GM18498 (cell line): ENCODE data around the gene ATP9A.
"Not testable (repeated sequence)": the region's sequence is repeated elsewhere in the genome, so short reads cannot be mapped to it uniquely, and the experiment has no call there.

Experiments
- ATAC-seq: cut with Tn5 transposase; IDR thresholded peaks from one replicate; pipeline ENCODE4 v1.9.1; 2021; ENCODE audit warnings: mild to moderate bottlenecking, moderate library complexity; ENCODE audit not compliant: unreplicated experiment

Gene ATP9A, protein sequence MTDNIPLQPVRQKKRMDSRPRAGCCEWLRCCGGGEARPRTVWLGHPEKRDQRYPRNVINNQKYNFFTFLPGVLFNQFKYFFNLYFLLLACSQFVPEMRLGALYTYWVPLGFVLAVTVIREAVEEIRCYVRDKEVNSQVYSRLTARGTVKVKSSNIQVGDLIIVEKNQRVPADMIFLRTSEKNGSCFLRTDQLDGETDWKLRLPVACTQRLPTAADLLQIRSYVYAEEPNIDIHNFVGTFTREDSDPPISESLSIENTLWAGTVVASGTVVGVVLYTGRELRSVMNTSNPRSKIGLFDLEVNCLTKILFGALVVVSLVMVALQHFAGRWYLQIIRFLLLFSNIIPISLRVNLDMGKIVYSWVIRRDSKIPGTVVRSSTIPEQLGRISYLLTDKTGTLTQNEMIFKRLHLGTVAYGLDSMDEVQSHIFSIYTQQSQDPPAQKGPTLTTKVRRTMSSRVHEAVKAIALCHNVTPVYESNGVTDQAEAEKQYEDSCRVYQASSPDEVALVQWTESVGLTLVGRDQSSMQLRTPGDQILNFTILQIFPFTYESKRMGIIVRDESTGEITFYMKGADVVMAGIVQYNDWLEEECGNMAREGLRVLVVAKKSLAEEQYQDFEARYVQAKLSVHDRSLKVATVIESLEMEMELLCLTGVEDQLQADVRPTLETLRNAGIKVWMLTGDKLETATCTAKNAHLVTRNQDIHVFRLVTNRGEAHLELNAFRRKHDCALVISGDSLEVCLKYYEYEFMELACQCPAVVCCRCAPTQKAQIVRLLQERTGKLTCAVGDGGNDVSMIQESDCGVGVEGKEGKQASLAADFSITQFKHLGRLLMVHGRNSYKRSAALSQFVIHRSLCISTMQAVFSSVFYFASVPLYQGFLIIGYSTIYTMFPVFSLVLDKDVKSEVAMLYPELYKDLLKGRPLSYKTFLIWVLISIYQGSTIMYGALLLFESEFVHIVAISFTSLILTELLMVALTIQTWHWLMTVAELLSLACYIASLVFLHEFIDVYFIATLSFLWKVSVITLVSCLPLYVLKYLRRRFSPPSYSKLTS

DNA sequence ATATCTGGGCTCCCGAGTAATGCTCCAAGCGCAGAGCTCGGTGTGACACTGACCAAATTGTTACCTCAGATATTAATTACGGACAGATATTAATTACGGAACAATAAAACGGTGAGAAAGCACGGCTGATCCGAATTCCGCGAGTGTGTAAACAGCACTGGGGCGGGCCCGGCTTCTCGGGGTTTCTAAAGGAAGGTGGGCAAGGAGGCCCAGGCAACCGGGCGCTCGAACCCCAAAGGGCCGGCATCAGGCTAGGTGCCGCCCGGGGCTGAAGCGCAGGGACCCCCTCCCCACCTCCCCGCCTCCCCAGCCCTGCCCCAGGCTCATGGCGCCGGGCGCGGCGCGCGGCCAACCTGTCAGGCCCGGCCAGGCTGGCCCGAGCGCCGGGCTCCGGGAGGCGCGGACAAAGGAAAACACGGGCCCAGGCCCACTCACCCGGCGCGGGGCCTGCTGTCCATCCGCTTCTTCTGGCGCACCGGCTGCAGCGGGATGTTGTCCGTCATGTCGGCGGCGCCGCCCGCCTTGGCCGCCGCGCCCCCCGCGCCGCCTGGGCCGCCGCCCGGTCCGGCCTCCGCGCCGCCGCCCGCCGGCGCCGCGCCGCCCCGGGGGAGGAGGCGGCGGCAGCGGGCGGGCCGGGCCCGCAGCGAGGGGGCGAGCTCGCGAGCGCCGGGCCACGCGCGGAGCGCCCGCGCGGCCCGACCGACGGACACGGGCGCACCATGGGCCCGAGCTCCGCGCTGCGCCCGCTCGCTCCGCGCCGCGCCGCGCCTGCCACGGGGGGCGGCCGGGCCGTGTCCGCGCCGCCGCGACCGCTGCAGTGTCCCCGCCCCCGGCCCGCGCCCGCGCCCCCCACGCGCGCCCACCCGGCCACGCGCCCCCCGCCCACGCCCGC is at the start of gene ATP9A:
Gene ATP9A, minus strand, starts transcription at position 524 of the 892 bp plus-strand sequence. Its CDS starts 21 bp downstream, at position 503.
- no peak for ATAC-seq

DNA sequence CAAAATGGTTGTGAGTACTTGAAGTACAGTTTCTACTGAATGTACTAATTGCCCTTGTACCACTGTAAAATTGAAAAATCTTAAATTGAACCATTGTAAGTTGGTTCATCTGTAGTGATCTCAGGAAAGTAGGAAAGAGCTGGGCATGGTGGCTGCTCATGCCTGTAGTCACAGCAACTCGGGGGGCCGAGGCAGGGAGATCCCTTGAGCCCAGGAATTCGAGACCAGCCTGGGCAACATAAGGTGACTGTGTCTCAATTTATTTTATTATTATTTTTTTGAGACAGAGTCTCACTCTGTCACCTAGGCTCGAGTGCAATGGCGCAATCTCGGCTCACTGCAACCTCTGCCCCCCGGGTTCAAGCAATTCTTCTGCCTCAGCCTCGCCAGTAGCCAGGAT is 48.7 kb upstream of the ATP9A start:
- ATAC-seq: not testable (repeated sequence)

DNA sequence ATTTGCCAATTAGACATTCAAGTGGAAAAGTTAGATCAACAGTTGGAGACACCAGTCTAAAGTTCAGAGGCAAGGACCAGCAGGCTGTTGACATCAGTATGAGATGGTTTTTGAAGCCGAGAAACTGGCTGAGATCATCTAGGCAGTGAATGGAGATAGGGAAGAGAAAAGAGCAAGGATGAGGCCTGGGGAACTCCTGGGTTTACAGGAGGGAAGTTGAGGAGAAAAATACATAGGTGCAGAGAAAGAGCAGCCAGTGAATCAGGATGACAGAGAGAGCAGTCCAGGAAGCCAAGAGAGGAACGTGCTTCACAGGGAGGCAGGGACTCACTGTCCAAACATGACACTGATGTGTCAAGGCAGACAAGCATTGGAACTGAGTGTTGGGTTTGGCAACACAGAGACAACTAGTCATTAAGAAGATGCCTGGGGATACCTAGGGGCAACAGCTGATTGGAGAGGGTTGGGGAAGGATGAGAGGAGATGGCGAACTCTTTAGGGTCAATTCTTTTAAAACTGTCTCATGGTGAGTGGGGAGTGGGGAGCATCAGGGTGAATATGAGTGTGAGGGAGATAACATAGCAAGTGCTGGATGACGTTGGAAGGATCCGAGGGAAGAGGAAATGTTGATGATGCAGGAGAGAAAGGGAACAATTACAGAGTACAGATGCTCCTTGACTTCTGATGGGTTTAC is 47.3 kb upstream of the ATP9A start:
- ATAC-seq: no peak

DNA sequence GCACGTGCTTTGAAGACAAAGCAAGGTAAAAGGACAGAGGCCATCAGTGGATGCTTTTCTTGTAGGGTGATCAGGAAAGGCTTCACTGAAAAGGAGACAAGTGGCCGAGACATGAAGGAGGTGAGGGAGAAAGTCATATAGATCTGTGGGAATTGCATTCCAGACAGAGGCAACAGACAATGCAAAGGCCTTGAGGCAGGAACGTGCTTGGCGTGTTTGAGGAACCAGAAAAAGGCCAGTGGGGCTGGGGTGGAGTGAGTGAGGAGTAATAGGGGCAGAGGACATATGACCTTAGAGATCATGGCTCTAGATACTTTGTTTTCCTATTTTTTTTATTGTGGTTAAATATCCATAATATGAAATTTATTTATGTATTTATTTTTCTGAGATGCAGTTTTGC is 44.7 kb upstream of the ATP9A start:
- ATAC-seq: no peak

DNA sequence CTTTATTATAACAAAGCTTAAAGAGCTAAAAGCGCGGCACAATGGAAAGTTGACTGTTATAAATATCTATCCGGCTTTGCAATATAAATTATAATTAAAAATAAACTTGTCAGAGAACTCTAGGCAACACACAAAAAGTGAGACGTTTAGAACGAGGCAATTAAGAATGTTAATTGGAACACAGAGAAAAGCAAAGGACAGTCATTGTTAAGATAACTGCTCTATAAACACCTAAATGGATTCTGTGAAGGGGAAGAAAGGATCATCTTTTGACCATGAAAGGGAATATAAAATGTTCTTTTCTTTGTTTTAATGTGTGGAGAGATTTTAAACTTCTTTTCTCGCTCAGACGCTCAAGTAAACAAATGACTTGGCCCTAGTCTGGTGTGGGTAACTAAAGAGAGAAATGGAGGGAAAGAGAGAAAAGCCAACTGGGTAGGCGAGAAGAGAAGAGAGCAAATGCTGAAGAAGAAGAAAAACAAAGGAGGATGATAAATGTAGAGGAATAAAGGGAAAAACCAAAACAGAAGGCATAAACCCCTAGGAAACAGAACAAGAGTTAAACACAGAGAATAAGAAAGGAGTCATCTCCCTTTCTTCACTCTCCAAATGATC is 43.4 kb upstream of the ATP9A start:
- no peak for ATAC-seq

DNA sequence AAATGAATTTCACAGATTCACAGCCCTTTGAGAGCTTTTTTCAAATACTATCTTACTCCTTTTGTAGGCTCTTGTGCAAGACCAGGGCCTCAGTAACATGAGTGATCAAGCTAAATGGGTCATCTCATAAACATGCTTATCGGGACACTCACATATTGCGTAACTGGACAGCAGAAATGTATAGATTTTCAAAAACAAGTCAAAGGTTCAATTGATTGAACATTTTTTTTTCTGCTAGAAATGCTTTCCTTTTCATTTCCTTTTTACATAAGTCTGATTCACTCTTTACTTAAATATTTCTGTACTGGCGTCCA is 42.8 kb upstream of the ATP9A start:
- ATAC-seq: no peak

DNA sequence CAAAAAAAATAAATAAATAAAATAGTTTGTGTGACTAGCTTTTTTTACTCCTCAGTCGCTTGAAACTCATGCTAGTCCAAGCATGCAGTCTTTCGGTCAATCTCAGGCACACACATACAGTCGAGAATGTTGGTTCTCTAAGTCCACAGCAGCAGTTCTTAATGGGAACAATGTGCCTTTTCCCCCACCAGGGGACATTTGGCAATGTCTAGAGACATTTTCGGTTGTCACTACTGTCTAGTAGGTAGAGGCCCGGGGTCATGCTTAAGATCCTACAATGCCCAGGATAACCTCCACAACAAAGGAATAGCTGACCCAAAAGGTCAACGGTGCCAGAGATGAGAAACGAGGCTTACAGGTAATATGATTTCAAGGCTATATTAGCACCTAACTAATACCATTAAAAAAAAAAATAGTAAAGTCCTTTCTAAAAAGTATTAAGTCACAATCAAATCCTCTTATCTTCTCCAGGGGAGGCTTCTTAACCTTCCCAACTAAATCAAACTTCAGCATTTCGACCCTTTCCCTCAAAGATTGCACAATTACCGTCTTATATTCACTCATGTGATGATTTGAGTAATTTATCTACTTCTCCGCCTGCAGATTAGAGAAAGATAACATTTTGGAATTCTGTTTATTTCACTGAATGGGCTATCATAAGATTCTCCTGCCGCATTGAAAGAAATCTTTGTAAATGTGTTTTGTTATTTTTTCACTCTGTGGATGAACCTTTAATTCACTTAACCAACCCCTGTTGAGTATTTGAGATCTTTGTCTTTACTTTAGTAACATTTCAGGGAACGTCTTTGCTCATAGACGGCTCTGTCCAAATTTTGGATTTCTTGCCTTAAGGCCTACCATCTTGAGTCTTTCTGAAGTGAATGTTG is 42.2 kb upstream of the ATP9A start:
- no peak for ATAC-seq

DNA sequence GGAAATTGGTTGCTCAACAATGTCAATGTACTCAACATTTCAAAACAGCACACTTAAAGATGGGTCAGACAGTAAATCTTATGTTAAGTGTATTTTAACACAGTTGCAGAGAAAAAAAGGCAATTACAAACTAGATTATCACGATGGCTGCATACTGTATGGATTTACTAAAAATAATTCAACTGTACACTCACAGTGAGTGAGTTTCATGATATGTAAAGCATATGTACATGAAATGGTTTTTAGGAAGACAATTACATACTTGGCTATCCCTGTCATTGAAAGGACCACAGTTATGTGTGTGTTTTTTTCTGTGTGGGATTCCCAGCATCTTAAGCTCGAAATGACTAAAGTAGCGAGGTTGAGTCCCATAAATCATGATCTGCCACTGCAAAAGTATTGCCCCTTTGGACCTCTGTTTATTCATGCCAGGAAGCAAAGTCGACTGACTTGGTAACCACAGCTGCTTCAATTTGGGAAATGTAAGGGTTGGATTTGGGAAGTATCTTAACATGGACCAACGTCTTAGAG is 39.6 kb upstream of the ATP9A start:
- ATAC-seq: no peak

DNA sequence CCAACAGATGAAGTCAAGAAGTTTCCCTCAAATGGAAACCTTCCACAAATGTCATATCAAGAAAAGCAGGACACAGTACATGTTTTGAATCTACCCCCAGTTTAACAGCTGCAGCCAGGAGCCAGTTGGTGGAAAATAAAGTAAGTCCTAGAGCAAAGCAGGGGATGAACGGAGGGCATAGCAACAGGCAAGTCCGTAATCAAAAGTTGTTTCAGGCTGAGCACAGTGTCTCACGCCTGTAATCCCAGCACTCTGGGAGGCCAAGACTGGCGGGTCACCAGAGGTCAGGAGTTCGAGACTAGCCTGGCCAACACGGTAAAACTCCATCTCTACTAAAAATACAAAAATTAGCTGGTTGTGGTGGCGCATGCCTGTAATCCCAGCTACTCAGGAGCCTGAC is 36.6 kb upstream of the ATP9A start:
- no peak for ATAC-seq

DNA sequence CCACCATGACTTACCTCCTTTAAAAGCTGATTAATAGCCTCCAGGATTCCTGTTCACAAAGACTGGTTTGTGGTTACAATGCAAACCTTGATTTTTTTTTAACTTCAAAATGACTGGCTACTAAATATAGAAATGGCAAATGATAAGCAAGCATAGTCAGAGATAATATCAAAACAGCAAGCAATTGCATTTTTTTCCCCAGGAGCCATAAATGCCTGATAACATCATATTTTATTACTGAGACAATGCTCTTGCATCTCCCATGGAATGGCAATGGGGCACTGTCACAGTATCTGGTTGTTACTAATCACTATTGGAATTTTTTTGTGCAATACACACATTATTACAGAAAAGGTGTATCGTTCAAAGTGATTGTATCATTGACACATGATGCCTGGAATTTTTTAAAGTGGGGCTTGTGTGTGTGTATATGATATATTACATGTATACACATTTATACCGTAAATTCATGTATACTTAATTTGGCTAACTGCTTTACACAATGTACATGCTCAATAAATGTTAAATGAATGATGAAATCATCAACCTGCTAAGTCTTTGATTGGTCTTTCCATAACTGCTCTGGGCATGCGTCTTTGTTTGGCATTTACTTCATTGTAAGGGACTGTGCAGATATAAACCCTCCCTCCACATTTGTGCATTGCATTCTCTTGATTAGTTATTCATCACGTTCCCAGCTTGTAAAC is 35.1 kb upstream of the ATP9A start:
- ATAC-seq: no peak

DNA sequence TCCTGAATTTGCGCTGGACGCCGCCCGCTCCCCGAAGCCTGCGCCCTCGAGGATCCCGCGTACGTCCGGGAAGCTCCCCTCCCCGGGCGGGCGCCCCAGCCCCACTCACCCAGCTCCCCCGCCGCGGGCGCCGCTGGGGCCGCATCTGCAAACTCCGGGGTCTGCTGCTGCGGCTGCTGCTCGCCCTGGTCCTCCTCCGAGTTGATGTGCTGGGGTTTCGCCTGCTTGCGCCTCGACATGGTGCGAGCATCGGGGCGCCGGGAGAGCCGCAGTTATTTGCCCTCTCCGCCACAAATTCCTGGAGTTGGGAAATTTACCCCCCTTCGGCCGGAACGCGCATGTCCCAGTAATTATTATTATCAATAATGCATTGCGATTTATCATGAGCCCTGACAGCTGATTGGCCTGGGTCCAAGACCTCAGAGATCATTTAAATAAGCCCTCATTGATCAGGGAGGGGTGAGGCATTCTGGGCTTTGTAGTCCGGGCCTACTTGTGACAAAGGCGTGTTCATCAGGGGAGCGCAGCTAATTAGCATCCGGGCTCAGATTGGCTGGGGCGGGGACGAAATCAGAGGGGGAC is 34.1 kb upstream of the ATP9A start, which contains the start of gene SALL4:
Gene SALL4, minus strand, starts transcription at position 352 of the 582 bp plus-strand sequence. Its CDS starts 113 bp downstream, at position 239.
- no peak for ATAC-seq

DNA sequence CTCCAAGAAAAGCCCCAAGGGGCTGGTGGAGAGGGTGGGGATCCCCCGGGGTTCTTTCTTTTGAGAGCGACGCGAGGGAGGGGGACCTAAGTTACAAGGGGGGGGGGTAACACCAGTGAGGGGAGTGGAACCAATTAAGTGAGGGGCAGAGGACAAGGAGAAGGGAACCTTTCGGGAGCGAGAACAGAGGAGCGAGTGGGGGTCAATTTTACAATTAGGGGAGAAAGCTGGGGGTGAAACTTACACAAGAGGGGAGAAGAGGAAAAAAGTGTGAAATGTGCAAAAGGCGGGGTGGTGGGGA is 33.6 kb upstream of the ATP9A start:
- no peak for ATAC-seq

DNA sequence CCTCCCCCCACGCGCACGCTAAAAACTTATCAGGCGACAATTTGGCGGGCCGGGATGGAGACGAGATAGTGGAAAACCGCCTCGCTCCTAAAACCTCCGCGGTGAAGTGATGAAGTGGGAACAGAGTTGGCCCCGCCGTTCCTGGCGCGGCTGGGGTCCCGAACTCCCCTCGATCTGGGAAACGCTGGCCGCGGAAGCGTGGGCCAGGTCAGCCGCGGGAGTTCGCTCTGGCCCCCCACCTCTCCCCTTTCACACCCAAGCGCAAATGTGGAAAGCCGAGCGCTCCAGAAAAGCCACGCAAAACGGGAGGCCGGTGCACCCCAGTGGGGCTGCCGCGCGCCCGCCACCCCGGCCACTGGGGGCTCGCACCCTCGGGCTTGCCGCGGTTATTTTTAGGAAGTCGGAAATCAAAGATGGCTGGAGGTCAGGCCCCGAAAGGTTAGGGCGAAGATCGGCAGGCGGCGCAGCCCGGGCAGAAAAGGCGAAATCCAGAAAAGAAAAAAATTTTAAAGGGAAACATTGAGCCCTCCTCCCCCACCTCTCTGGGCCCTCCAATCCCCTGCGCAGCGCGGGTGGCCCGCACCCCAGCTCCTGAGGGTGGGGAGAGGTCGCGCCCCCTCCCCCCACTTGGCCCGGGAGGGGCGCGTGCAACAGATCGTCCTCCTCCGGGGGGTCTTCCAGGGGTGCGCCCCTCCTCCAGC is 33.1 kb upstream of the ATP9A start:
- ATAC-seq: no peak

DNA sequence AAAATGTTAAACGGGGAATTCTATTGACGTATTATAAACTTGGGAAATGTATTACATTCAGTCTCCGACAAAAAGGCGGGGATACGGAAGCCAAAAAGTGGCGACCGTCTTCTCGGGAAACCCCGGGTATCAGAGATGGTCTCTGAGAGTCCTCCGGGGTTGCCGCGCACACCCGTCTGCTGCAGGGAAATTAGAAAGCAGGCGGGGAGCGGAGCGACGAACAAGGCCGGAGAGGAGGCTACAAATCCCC is 32.6 kb upstream of the ATP9A start:
- ATAC-seq: no peak

DNA sequence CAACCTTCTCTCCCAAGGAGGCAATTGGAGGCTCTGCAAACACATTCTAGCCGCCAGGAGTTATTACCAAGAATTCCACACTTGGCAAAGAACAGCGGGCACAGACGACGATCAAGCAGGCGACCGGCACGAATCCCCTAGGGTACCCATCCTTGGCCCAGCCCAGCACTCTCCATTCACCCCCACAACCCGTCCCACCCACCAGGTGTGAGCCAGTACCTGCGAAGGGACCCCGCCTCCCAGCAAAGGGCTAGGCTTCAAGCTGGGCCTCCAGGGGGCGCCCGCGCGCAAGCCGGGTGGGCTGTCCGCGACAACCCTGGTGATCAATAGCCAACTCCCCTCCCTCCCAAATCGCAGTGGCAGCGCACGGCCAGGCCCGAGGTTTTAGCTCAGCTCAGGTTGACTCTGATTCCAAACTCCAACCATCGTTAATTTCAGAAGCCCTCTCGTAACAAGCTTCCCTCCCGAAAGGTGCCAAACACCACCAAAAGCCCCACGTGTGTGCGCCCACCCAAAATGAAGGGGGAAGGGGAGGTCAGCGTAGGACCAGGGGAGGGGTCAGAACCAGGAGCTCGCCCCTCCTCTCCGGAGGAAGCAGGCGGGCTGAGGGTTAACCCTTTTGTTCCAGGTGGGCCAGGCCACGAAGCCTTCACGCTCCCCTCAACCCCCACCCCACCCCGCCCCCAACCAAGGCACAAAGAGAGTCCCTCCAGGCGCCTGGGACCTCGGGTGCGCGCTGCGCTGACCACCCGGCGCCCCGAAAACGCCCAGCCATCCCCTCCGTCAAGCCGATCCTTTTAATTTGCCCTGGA is 32.1 kb upstream of the ATP9A start:
- no peak for ATAC-seq

DNA sequence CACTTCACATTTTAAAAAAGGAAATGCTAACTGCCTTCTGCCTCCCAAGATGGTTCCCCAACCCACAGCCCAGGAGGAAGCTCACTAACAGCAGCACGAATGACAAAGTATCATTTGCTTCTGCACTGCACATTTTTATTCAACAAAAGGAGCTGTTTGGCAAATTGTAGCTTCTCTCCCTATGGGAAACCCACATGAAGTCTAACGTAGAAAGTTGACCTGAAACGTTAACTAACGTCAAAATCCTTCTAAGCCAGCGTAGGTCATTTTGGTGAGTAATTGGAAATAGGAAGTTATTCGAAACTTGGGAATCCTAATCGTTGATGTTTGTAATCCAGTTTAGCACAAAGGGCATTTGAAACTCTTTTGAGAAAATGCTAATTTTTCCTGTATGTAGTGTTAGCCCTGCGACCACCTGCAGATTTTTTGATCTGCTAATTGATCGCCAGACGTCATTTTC is 31.2 kb upstream of the ATP9A start:
- no peak for ATAC-seq
